ENCODE measurements around the gene KDF1. TPM values are rescaled to one million over a fixed set of nuclear protein-coding genes. Genes with fewer than 3 reads are reported as not detected.

Gene KDF1
- total and polyA plus RNA-seq, 2 of the 13 experiments (the other 11 are each of a cell fraction or from before 2014, with no cell fraction given), result 1.9 to 4.9 TPM

- no peak; the same call in 1 of the 2 replicates for TF ChIP-seq ZNF235 (CRISPR knock-in tag; IDR thresholded peaks at IDR 0.05; ENCODE audit: borderline replicate concordance)
- peak; percentile 76; the same call in 1 of the 2 replicates for TF ChIP-seq DPF2 (CRISPR knock-in tag; IDR thresholded peaks at IDR 0.05; ENCODE audit: borderline replicate concordance, low read depth)
- TF ChIP-seq, protein P1, sequence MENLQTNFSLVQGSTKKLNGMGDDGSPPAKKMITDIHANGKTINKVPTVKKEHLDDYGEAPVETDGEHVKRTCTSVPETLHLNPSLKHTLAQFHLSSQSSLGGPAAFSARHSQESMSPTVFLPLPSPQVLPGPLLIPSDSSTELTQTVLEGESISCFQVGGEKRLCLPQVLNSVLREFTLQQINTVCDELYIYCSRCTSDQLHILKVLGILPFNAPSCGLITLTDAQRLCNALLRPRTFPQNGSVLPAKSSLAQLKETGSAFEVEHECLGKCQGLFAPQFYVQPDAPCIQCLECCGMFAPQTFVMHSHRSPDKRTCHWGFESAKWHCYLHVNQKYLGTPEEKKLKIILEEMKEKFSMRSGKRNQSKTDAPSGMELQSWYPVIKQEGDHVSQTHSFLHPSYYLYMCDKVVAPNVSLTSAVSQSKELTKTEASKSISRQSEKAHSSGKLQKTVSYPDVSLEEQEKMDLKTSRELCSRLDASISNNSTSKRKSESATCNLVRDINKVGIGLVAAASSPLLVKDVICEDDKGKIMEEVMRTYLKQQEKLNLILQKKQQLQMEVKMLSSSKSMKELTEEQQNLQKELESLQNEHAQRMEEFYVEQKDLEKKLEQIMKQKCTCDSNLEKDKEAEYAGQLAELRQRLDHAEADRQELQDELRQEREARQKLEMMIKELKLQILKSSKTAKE (CRISPR knock-in tag; IDR thresholded peaks at IDR 0.05; ENCODE audit: borderline replicate concordance), result peak; percentile 99
- TF ChIP-seq ZNF841 (CRISPR knock-in tag; IDR thresholded peaks at IDR 0.05; ENCODE audit: borderline replicate concordance), result no peak
- TF ChIP-seq ZC3H13 (CRISPR knock-in tag; IDR thresholded peaks at IDR 0.05), result peak; percentile 98
- peak; percentile 54; the same call in 1 of the 2 replicates for TF ChIP-seq HOXA5 (CRISPR knock-in tag; IDR thresholded peaks at IDR 0.05)
- TF ChIP-seq ZNF788 (CRISPR knock-in tag; IDR thresholded peaks at IDR 0.05; ENCODE audit: borderline replicate concordance), result peak; percentile 41; the same call in 1 of the 2 replicates
- TF ChIP-seq ATAD3A (CRISPR knock-in tag; IDR thresholded peaks at IDR 0.05), result no peak
- TF ChIP-seq RNF2 (conservative IDR thresholded peaks at IDR 0.05; ENCODE audit: low read depth), result no peak
- no peak for TF ChIP-seq EHMT2 (IDR thresholded peaks at IDR 0.05; ENCODE audit: borderline replicate concordance, low read depth, low read length)
- TF ChIP-seq, protein P2, sequence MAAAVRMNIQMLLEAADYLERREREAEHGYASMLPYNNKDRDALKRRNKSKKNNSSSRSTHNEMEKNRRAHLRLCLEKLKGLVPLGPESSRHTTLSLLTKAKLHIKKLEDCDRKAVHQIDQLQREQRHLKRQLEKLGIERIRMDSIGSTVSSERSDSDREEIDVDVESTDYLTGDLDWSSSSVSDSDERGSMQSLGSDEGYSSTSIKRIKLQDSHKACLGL (CRISPR knock-in tag; IDR thresholded peaks at IDR 0.05), result no peak
- TF ChIP-seq, protein P3, sequence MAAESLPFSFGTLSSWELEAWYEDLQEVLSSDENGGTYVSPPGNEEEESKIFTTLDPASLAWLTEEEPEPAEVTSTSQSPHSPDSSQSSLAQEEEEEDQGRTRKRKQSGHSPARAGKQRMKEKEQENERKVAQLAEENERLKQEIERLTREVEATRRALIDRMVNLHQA (CRISPR knock-in tag; IDR thresholded peaks at IDR 0.05), result no peak
- no peak for TF ChIP-seq ZNF777 (CRISPR knock-in tag; IDR thresholded peaks at IDR 0.05)
- TF ChIP-seq, protein P4, sequence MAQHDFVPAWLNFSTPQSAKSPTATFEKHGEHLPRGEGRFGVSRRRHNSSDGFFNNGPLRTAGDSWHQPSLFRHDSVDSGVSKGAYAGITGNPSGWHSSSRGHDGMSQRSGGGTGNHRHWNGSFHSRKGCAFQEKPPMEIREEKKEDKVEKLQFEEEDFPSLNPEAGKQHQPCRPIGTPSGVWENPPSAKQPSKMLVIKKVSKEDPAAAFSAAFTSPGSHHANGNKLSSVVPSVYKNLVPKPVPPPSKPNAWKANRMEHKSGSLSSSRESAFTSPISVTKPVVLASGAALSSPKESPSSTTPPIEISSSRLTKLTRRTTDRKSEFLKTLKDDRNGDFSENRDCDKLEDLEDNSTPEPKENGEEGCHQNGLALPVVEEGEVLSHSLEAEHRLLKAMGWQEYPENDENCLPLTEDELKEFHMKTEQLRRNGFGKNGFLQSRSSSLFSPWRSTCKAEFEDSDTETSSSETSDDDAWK (CRISPR knock-in tag; IDR thresholded peaks at IDR 0.05), result no peak
- TF ChIP-seq ZNF644 (CRISPR knock-in tag; IDR thresholded peaks at IDR 0.05; ENCODE audit: low read depth), result 0 out of 2 replicates have a peak, but pooled peaks have one; percentile 18
- no peak for TF ChIP-seq ZNF816 (CRISPR knock-in tag; IDR thresholded peaks at IDR 0.05; ENCODE audit: borderline replicate concordance)
- TF ChIP-seq ATF7 (IDR thresholded peaks at IDR 0.05), result no peak
- no peak; the same call in 1 of the 2 replicates for TF ChIP-seq ATF7 (CRISPR knock-in tag; IDR thresholded peaks at IDR 0.05)
- TF ChIP-seq ZKSCAN8 (CRISPR knock-in tag; IDR thresholded peaks at IDR 0.05; ENCODE audit: borderline replicate concordance), result peak; percentile 71; the same call in 1 of the 2 replicates
- TF ChIP-seq IKZF4 (CRISPR knock-in tag; IDR thresholded peaks at IDR 0.05; ENCODE audit: borderline replicate concordance, low read depth, not compliant biosample characterization), result no peak
- TF ChIP-seq BHLHE40 (IDR thresholded peaks at IDR 0.05; ENCODE audit: low read length), result peak; percentile 29; the same call in 1 of the 2 replicates
- TF ChIP-seq HCFC1 (IDR thresholded peaks at IDR 0.05; ENCODE audit: low read depth, low read length), result no peak
- no peak for TF ChIP-seq ZFAT (CRISPR knock-in tag; conservative IDR thresholded peaks at IDR 0.05)
- TF ChIP-seq FIP1L1 (IDR thresholded peaks at IDR 0.05; ENCODE audit: borderline replicate concordance, insufficient read depth, low read depth, low read length), result no peak
- TF ChIP-seq, protein P5, sequence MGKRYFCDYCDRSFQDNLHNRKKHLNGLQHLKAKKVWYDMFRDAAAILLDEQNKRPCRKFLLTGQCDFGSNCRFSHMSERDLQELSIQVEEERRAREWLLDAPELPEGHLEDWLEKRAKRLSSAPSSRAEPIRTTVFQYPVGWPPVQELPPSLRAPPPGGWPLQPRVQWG (CRISPR knock-in tag; IDR thresholded peaks at IDR 0.05; ENCODE audit: borderline replicate concordance, low read depth), result no peak
- peak; percentile 92 for TF ChIP-seq ARNTL (CRISPR knock-in tag; IDR thresholded peaks at IDR 0.05)
These were observed 49.7 kb downstream of the KDF1 start (continued) for GRCh38 chr1:26910343-26911160.
